CD14-positive monocyte (primary cell): ENCODE data around the gene ZCWPW1. TPM values are rescaled to one million over a fixed set of nuclear protein-coding genes. Genes with fewer than 3 reads are reported as not detected.

Experiments used
- DNase-seq, 3 donors: peaks; one replicate each; pipeline ENCODE4 v3.0.0-alpha.2; 2011 to 2022
- H2AFZ ChIP-seq: 2 replicates; pipeline ENCODE4 v1.6.0; 2012; ENCODE audit warnings: mild to moderate bottlenecking, low read depth, low read length, inconsistent platforms; ENCODE audit not compliant: insufficient read depth, poor library complexity, severe bottlenecking
- H3K27ac ChIP-seq, 2 donors: 1 replicate in 1 of 2; 2 replicates in 1 of 2; pipeline ENCODE4 v1.5.1; 2012 to 2013; ENCODE audit warnings: low read length in 2 of 2, control low read depth in 1 of 2, inconsistent platforms in 1 of 2, low read depth in 1 of 2, mild to moderate bottlenecking in 1 of 2
- H3K27me3 ChIP-seq, 2 donors: one replicate each; pipeline versions ENCODE4 v1.6.0 to v1.6.1; 2011 to 2013; ENCODE audit warnings: low read length in 2 of 2; ENCODE audit not compliant: control insufficient read depth in 2 of 2, insufficient read depth in 2 of 2
- H3K36me3 ChIP-seq, 2 donors: replicated peaks in 1 of 2; 1 replicate in 1 of 2; 2 replicates in 1 of 2; pipeline versions ENCODE4 v1.5.1 to v1.6.1; 2012 to 2013; ENCODE audit warnings: low read length in 2 of 2, control low read depth in 1 of 2, inconsistent platforms in 1 of 2, mild to moderate bottlenecking in 1 of 2; ENCODE audit not compliant: insufficient read depth in 2 of 2, control insufficient read depth in 1 of 2
- H3K4me1 ChIP-seq, 2 donors: 1 replicate in 1 of 2; 2 replicates in 1 of 2; pipeline versions ENCODE4 v1.5.1 to v1.6.1; 2012 to 2013; ENCODE audit warnings: low read length in 2 of 2, control low read depth in 1 of 2, inconsistent platforms in 1 of 2, mild to moderate bottlenecking in 1 of 2, moderate library complexity in 1 of 2; ENCODE audit not compliant: insufficient read depth in 2 of 2, control insufficient read depth in 1 of 2
- H3K4me2 ChIP-seq: replicated peaks from 2 replicates; pipeline ENCODE3; 2012; ENCODE audit warnings: low read length, moderate library complexity, mild to moderate bottlenecking; ENCODE audit not compliant: poor library complexity, severe bottlenecking; ENCODE audit errors: extremely low read depth
- H3K4me3 ChIP-seq, 3 experiments: fragments of 200-600 bp in 1 of 3; sonication (generic) in 1 of 3; replicated peaks in 1 of 3; 1 replicate in 2 of 3; 2 replicates in 1 of 3; pipeline ENCODE4 v1.5.1; 2011 to 2013; ENCODE audit warnings: low read length in 3 of 3, mild to moderate bottlenecking in 3 of 3, control low read depth in 2 of 3, low read depth in 2 of 3, inconsistent platforms in 1 of 3, moderate library complexity in 1 of 3
- H3K79me2 ChIP-seq: 2 replicates; pipeline ENCODE4 v1.6.0; 2012; ENCODE audit warnings: mild to moderate bottlenecking, control low read depth, inconsistent platforms, low read length, moderate library complexity; ENCODE audit not compliant: insufficient read depth
- H3K9ac ChIP-seq: 2 replicates; pipeline ENCODE4 v1.6.0; 2017; ENCODE audit warnings: low read length, mild to moderate bottlenecking; ENCODE audit not compliant: insufficient read depth, poor library complexity, severe bottlenecking
- H3K9me3 ChIP-seq, 2 donors: replicated peaks in 1 of 2; 1 replicate in 1 of 2; 2 replicates in 1 of 2; pipeline versions ENCODE4 v1.5.1 to v1.6.1; 2012 to 2013; ENCODE audit warnings: low read length in 2 of 2, control low read depth in 1 of 2; ENCODE audit not compliant: control insufficient read depth in 1 of 2, insufficient read depth in 1 of 2
- H4K20me1 ChIP-seq: 2 replicates; pipeline ENCODE4 v1.6.0; 2012; ENCODE audit warnings: mild to moderate bottlenecking, low read length, control low read depth, moderate library complexity; ENCODE audit not compliant: insufficient read depth
- H3K27ac Mint-ChIP-seq, 7 donors: one replicate each; pipeline ENCODE4 v1.8.0; 2020; ENCODE audit warnings: mild to moderate bottlenecking in 7 of 7, mixed read lengths in 7 of 7, moderate library complexity in 6 of 7, inconsistent platforms in 2 of 7
- H3K27me3 Mint-ChIP-seq, 3 donors: one replicate each; pipeline ENCODE4 v1.8.0; 2021 to 2022; ENCODE audit warnings: low read depth in 3 of 3, mild to moderate bottlenecking in 3 of 3, mixed read lengths in 3 of 3, moderate library complexity in 3 of 3, inconsistent platforms in 1 of 3
- H3K36me3 Mint-ChIP-seq, 2 donors: one replicate each; pipeline ENCODE4 v1.8.0; 2020; ENCODE audit warnings: mixed read lengths in 2 of 2, inconsistent platforms in 1 of 2, mild to moderate bottlenecking in 1 of 2
- H3K4me1 Mint-ChIP-seq: one replicate; pipeline ENCODE4 v1.8.0; 2020; ENCODE audit warnings: mild to moderate bottlenecking, mixed read lengths
- H3K4me3 Mint-ChIP-seq, 2 donors: one replicate each; pipeline ENCODE4 v1.8.0; 2020; ENCODE audit warnings: mild to moderate bottlenecking in 2 of 2, mixed read lengths in 2 of 2, moderate library complexity in 1 of 2
- H3K9me3 Mint-ChIP-seq, 7 donors: one replicate each; pipeline ENCODE4 v1.8.0; 2020 to 2022; ENCODE audit warnings: mixed read lengths in 7 of 7, mild to moderate bottlenecking in 6 of 7, moderate library complexity in 6 of 7, inconsistent platforms in 2 of 7
- WGBS: methylation state at CpG from one replicate; pipeline ENCODE4 v1.1.5; 2013; ENCODE audit warnings: missing lambda C conversion rate; ENCODE audit not compliant: insufficient coverage; 5-methylcytosine and 5-hydroxymethylcytosine counted together
- intact Hi-C, 2 donors: fragments of 100-400 bp; cut with micrococcal nuclease; formaldehyde crosslinking; loops; one replicate each; pipeline versions ENCODE4 v1.15.0 to v1.15.1; 2023
- polyA plus RNA-seq, 3 donors: library from polyadenylated mRNA; depleted of rRNA in 1 of 3; unstranded in 2 of 3; stranded (reverse) in 1 of 3; fragments of 300-500 nt in 2 of 3; fragments of >200 nt in 1 of 3; fragmentation: Illumina TruSeq in 2 of 3; gene quantifications; 1 replicate in 2 of 3; 2 replicates in 1 of 3; pipeline ENCODE4 v1.2.3, GENCODE V29; 2012 to 2021
- TF ChIP-seq, protein P1 (sequence below): fragments of 200-600 bp; IDR thresholded peaks from one replicate; pipeline ENCODE4 v1.8.0; 2022; ENCODE audit warnings: antibody characterized with exemption, mild to moderate bottlenecking

Gene ZCWPW1
- polyA plus RNA-seq, 3 donors: 0.60 to 1.9 (median 1.2) TPM

GRCh38 chr7:100466653-100467605 lies 38.4 kb upstream of the ZCWPW1 start:
- TF ChIP-seq, protein P1, sequence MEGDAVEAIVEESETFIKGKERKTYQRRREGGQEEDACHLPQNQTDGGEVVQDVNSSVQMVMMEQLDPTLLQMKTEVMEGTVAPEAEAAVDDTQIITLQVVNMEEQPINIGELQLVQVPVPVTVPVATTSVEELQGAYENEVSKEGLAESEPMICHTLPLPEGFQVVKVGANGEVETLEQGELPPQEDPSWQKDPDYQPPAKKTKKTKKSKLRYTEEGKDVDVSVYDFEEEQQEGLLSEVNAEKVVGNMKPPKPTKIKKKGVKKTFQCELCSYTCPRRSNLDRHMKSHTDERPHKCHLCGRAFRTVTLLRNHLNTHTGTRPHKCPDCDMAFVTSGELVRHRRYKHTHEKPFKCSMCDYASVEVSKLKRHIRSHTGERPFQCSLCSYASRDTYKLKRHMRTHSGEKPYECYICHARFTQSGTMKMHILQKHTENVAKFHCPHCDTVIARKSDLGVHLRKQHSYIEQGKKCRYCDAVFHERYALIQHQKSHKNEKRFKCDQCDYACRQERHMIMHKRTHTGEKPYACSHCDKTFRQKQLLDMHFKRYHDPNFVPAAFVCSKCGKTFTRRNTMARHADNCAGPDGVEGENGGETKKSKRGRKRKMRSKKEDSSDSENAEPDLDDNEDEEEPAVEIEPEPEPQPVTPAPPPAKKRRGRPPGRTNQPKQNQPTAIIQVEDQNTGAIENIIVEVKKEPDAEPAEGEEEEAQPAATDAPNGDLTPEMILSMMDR: no peak
- no peaks in the 10 kb centered on the region for H3K27me3 ChIP-seq
- no peak for DNase-seq
- Mint-ChIP-seq H3K4me3 (no peak overlapping the region), H3K27ac (peak overlapping the region in 1 of 7 donors; percentile 37), H3K36me3 (peaks cover 34 to 72% of the 10 kb centered on the region in 2 donors), H3K9me3 (no peaks in the 10 kb centered on the region), H3K4me1 (peaks cover 14% of the 10 kb centered on the region), H3K27me3 (no peaks in the 10 kb centered on the region)
- H3K4me3 ChIP-seq: no peak overlapping the region
- peaks cover 36 to 69% of the 10 kb centered on the region in 2 donors for H3K36me3 ChIP-seq
- no peak overlapping the region for H2AFZ ChIP-seq
- H3K9me3 ChIP-seq: no peaks in the 10 kb centered on the region
- H3K27ac ChIP-seq: no peak overlapping the region
- peaks cover 75% of the 10 kb centered on the region for H4K20me1 ChIP-seq
- 85% methylated on average over 11 of the region's 32 CpGs for WGBS
- intact Hi-C loops: loop anchor here in 1 of 2 donors (5.0 kb wide), 1 partner anchor 95 kb away; no protein-coding TSS in a partner anchor
- no peaks in the 10 kb centered on the region for H3K79me2 ChIP-seq
- H3K9ac ChIP-seq: no peak overlapping the region
- H3K4me2 ChIP-seq: no peak overlapping the region
- H3K4me1 ChIP-seq: peaks cover 3 to 6% of the 10 kb centered on the region in 2 donors

- DNase-seq: peak; percentile 50 to 61 (median 50)
- Histone ChIP-seq H3K4me1 (peaks cover 3 to 6% of the 10 kb centered on the region in 2 donors), H4K20me1 (peaks cover 64% of the 10 kb centered on the region), H2AFZ (no peak overlapping the region), H3K36me3 (peaks cover 36 to 67% of the 10 kb centered on the region in 2 donors), H3K27ac (no peak overlapping the region), H3K4me3 (no peak overlapping the region), H3K27me3 (no peaks in the 10 kb centered on the region), H3K79me2 (no peaks in the 10 kb centered on the region), H3K9me3 (no peaks in the 10 kb centered on the region), H3K9ac (no peak overlapping the region), H3K4me2 (no peak overlapping the region)
- WGBS: 9% methylated on average over 14 of the region's 17 CpGs
- H3K4me1 Mint-ChIP-seq: peaks cover 13% of the 10 kb centered on the region
- H3K4me3 Mint-ChIP-seq: no peak overlapping the region
- intact Hi-C loops: loop anchor here in 1 of 2 donors (5.0 kb wide), 1 partner anchor 96 kb away; no protein-coding TSS in a partner anchor
- peak overlapping the region in 1 of 7 donors; percentile 41 for H3K27ac Mint-ChIP-seq
- H3K36me3 Mint-ChIP-seq: peaks cover 40 to 75% of the 10 kb centered on the region in 2 donors
- H3K27me3 Mint-ChIP-seq: peaks cover 0 to under 1% (median 0%) of the 10 kb centered on the region in 3 donors
- TF ChIP-seq, protein P1: peak; percentile 63
- H3K9me3 Mint-ChIP-seq: no peaks in the 10 kb centered on the region
These were observed 37.3 kb upstream of the ZCWPW1 start for GRCh38 chr7:100465702-100466311.
